Stimulated activated CD8-positive, alpha-beta memory T cell treated with anti-CD3 and anti-CD28 coated beads, Interleukin-15, amount 100 ng/mL, for 48 hours (primary cell): Measurements from ENCODE around the gene MGAT5B.

Source experiments
- DNase-seq, 2 donors: peaks; one replicate each; pipeline ENCODE4 v3.0.0-alpha.2; 2020; ENCODE audit warnings: low read depth in 2 of 2

Gene MGAT5B

DNA sequence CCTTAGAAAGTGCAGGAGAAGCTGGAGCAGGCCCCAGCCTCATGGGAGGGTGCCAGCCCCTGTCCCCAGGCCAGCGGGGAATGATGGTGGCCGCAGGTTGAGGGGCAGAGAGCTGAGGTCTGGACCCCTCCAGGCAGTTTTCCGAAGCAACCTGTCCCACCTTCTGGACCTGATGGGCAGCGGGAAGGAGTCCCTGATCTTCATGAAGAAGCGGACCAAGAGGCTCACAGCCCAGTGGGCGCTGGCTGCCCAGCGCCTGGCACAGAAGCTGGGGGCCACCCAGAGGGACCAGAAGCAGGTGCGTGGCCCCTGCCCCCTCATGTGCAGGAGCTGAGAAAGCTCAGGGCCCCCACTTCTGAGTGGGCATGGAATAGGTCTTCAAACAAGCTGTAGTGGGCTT lies 36.8 kb downstream of the MGAT5B start:
- no peak for DNase-seq

GRCh38 chr17:76905836-76906235 lies 37.6 kb downstream of the MGAT5B start:
- no peak for DNase-seq

- DNase-seq = no peak
Observed at GRCh38 chr17:76906463-76906862, 38.3 kb downstream of the MGAT5B start.

DNA sequence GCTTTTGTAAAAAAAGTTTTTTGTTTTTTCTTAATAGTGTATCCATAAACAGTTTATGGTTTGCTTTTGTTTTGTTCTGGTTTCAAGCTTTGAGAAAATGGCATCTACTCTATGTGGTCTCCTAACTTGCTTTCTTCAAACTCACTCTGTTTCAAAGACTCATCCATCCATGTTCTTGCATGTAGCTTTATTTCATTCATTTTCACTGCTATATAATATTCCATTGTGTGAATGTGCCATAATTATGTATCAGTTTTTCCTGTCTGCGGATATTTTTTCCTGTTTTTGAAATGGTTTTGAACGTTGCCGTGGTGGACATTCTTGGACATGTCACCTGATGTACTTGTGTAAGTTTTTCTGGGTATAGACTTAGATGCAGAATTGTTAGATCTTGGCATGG lies 39.1 kb downstream of the MGAT5B start:
- no peak for DNase-seq

GRCh38 chr17:76909971-76910760 lies 42.0 kb downstream of the MGAT5B start:
- DNase-seq = no peak

GRCh38 chr17:76911299-76912017 lies 43.3 kb downstream of the MGAT5B start:
- no peak for DNase-seq

- no peak for DNase-seq
Observed at GRCh38 chr17:76912421-76913164, 44.4 kb downstream of the MGAT5B start.

DNA sequence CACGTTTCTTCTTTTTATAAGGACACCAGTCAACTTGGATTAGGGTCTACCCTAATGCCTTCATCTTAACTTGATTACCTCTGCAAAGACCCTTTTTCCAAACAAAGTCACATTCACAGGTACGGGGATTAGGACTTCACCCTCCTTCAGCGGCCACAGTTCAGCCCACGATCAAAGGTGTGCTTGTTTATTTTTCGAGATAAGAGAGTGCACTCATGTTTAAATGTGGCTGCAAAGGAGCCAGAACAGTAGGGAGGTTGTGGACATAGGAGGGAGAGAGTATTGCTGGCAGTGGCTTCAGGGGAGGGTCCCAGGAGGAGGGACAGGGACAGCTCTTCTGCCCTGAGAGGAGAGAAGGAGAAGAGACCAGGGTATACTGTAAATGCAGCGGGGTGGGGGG lies 46.7 kb downstream of the MGAT5B start:
- no peak for DNase-seq

- DNase-seq = no peak
Observed at GRCh38 chr17:76915840-76916510, 47.8 kb downstream of the MGAT5B start.

DNA sequence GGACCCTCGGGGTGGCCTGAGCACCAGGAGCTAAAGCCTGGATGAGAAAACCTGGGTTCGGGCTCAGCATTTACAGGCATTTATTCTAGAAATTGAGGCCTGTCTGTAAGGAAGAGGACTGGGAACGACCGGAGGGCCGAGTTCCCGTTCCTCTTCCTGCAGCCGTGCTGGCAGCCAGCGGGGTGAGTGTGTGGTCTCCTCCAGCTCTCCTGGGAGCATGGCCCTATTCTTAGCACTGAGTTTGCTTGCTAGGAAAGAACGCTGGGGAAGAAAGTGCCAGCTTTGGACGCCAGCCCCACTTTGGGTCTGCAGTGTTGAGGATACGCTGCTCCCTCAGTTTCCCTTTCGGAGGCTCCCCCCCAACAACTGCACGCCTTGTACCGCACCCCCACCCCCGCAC lies 49.6 kb downstream of the MGAT5B start:
- no peak for DNase-seq

DNA sequence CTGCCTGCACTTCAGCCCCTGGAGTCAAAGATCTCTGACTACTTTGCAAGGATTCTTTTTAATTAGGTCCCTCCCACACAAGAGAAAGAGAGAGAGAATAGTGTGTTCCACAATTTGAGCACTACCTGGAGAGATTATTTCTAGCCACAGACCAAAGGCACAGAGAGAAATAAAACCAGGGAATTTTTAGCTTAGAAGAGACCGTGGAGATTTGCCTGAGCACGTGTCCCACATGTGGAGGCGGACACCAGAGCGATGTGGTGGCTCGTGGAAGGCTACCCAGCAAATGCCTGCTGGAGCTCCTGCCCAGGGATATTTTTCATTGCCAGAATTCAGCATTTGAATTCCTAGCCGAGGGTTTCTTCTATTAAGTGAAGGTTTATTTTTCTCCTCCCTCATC lies 50.6 kb downstream of the MGAT5B start:
- DNase-seq = no peak

DNA sequence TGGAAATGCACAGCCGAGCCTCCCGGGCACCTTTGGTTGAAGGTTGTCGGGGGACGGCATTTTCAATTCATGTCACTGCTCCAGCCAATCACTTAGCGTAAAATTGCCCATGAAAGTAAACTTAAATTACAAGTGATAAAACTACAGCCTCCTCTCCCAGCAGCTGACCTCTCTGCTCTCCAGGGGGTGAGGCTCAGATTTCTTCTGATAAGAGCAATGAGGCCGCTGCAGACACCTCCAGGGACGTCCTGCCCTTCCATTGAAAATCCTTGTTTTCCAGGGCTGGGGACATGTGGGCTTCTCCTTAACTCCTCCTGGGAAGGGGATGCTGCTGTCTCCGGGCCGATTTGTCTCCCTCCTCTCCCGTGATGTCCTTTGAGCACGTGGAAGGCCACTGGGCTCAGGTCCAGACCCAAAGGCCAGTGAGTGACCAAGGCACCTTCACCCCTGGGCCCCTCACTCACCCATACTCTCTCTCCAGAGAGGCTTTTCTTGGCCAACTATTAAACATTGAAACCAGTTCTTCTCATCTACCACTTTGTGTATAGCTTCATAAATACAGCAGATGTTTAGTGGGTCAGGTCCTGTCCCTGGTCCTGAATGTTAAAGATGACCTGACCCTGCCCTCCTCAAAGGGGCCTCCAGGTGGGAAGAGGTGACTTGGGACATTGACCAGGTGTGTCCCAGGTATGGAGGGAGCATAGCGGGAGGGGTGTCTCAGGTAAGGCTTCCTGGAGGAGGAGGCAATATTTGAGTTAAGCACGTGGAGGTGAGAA lies 52.3 kb downstream of the MGAT5B start:
- DNase-seq = no peak

DNA sequence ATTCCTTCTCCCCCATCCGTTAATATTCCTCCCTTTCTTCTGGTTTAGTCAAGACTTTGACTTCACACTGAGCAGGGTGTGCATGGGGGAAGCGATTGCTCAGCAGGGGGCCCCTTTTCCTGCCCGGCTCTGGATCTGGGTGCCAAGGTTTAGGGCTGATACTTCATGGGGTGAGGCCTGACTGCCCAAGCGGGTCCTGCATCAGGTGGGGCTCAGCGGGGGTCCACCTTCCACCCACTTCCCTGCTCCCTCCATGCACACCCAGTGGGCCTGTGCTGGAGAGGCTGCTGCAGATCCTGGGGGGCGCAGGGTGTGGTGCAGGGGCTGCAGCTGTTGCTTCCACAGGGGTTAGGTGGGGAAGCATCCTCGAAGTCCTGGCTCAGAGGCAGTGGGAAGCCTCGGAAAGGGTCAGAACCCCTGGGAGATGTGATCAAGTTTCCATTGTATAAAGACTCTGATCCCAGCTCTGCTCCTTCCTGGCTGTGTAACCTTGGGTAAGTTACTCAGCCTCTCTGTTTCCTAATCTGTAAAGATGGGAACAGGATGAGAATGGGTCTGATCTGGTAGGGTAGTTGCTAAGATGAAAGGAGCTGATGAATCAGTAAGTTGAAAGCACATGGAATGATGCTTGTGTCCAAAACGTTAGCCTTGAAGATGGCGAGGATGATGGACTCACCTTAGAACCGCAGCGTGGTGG lies 53.3 kb downstream of the MGAT5B start:
- DNase-seq = no peak

GRCh38 chr17:76922084-76922483 lies 53.9 kb downstream of the MGAT5B start:
- no peak for DNase-seq

DNA sequence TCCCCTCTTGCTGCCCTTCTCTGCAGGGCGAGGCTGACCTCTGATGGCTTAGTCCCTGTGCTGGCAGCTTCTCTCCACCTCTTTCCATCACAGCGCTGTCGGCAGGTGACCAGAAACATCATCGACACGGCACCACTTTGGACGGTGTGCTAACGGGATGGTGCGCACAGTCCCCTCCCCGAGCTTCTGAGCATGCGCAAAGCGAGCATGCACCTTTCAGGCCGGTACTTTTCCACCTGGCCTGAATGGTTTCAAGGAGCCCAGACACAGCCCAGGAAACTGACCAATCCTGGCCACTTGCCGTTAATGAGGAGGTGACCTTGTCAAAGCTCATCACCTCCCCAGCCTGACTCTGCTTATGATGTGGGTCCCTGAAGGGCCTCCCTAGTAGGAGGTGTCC lies 54.8 kb downstream of the MGAT5B start:
- no peak for DNase-seq

GRCh38 chr17:76923491-76923890 lies 55.3 kb downstream of the MGAT5B start:
- DNase-seq = no peak

- no peak for DNase-seq
Observed at GRCh38 chr17:76924345-76925342, 56.4 kb downstream of the MGAT5B start.

DNA sequence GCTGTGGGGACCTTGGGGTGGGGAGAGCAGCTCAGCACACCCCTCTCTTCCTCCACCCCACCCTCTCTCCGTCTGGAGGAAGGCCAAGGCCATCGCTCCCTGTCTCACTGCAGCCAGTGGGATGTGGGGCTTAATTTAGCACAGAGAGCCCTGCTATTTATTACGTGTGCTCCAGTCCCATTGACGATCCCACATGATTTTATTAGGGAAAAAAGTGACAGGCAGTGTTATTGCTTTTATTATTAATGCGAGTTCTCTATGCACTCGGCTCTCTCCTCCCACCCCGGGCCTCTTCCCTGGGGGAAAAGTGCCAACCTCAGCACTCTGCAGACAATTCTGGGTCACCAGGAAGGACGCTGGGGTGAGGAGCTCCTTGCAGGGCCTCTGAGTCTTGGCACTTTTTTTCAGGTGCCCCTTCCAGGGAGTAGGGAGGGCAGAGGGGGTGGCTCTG lies 57.3 kb downstream of the MGAT5B start:
- no peak for DNase-seq

DNA sequence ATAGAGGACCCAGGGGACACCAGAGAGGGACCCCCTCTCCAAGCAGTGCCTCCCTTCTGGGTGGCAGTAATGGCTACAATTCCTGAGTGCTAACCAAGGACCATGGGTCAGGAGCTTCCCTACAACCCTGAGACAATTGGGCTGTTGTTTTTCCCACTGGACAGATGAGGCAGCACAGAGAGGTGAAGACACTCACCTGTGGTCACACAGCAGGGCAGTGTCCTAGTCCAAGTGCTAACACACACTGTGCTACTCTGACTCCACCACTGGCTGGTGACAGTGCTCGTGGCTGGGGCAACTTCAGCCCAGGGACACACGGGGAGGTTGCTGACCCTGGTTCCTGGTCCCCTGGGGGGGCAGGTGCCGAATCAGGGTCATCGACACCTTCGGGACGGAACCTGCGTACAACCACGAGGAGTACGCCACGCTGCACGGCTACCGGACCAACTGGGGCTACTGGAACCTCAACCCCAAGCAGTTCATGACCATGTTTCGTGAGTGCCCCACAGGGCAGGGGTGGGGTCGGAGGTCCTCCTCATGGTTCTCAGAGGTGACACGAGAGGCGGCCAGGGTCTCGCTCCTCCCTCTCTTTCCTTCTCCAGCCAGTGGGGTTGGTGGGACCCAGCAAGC lies 58.1 kb downstream of the MGAT5B start:
- no peak for DNase-seq
